ENCODE data around the gene ZBTB7C. TPM values are rescaled to one million over a fixed set of nuclear protein-coding genes. Genes with fewer than 3 reads are reported as not detected.

ZBTB7C gene
- total RNA-seq, 2 experiments from 2014 or later: not detected

DNA sequence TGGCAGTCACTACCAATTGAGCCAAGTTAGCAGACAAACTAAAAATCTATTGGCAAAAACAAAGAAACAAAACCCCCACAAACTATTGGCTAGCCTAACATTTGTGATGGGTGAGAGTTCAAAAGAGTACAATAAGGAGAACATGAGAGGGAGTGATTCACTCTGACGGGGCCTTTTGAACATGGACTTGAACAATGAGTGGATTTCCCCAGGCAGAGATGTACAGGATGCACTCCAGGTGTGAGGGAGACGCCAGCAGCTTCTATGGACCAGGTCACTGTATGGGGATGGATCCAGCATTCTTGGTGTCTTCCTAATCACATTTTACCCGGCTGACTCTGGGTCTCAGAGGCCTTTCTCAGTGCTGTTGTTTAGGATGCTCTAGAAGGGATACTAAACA, 311.2 kb downstream of the ZBTB7C start:
- no TSS peak for BruUV-seq (replicated peaks)
- no peak for DNase-seq (ENCODE audit: low spot score)
- Histone ChIP-seq H3K27ac (ENCODE audit: low read depth, low read length, poor library complexity, severe bottlenecking) (no peak overlapping the region), H3K4me1 (ENCODE audit: insufficient read depth, low read length, poor library complexity, severe bottlenecking) (no peaks in the 10 kb centered on the region), H3K9me3 (ENCODE audit: low read length) (no peaks in the 10 kb centered on the region), H3K9me2 (ENCODE audit: insufficient read depth, low read length) (no peaks in the 10 kb centered on the region), H3K4me3 (ENCODE audit: low read depth, low read length, poor library complexity, severe bottlenecking) (no peak overlapping the region), H3K36me3 (ENCODE audit: insufficient read depth, low read length) (no peaks in the 10 kb centered on the region), H2AFZ (ENCODE audit: low read length) (no peak overlapping the region), H4K20me1 (ENCODE audit: insufficient read depth, low read length) (no peaks in the 10 kb centered on the region), H3K79me2 (ENCODE audit: insufficient read depth, low read depth, low read length) (no peaks in the 10 kb centered on the region), H3K4me2 (ENCODE audit: low read length) (no peak overlapping the region)
- POLR2A ChIA-PET: no interaction called here
- TF ChIP-seq, protein P1, sequence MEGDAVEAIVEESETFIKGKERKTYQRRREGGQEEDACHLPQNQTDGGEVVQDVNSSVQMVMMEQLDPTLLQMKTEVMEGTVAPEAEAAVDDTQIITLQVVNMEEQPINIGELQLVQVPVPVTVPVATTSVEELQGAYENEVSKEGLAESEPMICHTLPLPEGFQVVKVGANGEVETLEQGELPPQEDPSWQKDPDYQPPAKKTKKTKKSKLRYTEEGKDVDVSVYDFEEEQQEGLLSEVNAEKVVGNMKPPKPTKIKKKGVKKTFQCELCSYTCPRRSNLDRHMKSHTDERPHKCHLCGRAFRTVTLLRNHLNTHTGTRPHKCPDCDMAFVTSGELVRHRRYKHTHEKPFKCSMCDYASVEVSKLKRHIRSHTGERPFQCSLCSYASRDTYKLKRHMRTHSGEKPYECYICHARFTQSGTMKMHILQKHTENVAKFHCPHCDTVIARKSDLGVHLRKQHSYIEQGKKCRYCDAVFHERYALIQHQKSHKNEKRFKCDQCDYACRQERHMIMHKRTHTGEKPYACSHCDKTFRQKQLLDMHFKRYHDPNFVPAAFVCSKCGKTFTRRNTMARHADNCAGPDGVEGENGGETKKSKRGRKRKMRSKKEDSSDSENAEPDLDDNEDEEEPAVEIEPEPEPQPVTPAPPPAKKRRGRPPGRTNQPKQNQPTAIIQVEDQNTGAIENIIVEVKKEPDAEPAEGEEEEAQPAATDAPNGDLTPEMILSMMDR (conservative IDR thresholded peaks at IDR 0.05; ENCODE audit: low read length): no peak
- no peak for TF ChIP-seq EZH2phosphoT487 (IDR thresholded peaks at IDR 0.05; ENCODE audit: borderline replicate concordance, low read depth, low read length)
- CTCF ChIA-PET (ENCODE audit: unreplicated experiment): no interaction called here
- intact Hi-C loops (cut with micrococcal nuclease; ENCODE audit: unreplicated experiment): no loop called here

DNA sequence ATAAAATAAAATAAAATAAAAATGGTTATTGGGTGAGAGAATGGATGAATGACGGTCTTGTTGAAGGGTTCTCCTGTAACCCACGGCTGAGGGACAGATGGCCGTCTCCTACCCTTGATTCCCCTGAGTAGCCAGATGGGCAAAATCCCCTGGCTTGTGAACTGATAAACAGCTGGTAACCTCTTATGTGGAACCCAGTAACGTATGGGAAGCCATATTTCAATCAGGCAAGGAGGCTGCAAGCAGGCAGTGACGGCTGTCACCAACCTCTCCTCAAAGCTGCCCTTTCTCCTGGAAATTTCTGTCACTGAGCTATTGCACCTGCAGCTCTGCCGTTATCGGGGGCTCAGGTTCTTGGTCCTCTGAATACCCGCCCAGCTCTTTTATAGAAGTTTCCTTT, 313.5 kb downstream of the ZBTB7C start:
- intact Hi-C loops (cut with micrococcal nuclease; ENCODE audit: unreplicated experiment): no loop called here
- Histone ChIP-seq H3K79me2 (ENCODE audit: insufficient read depth, low read depth, low read length) (no peaks in the 10 kb centered on the region), H3K9me2 (ENCODE audit: insufficient read depth, low read length) (no peaks in the 10 kb centered on the region), H3K4me2 (ENCODE audit: low read length) (no peak overlapping the region), H2AFZ (ENCODE audit: low read length) (no peak overlapping the region), H3K9me3 (ENCODE audit: low read length) (no peaks in the 10 kb centered on the region), H3K36me3 (ENCODE audit: insufficient read depth, low read length) (no peaks in the 10 kb centered on the region), H3K4me1 (ENCODE audit: insufficient read depth, low read length, poor library complexity, severe bottlenecking) (no peaks in the 10 kb centered on the region), H3K4me3 (ENCODE audit: low read depth, low read length, poor library complexity, severe bottlenecking) (no peak overlapping the region), H4K20me1 (ENCODE audit: insufficient read depth, low read length) (no peaks in the 10 kb centered on the region), H3K27ac (ENCODE audit: low read depth, low read length, poor library complexity, severe bottlenecking) (no peak overlapping the region)
- DNase-seq (ENCODE audit: low spot score): no peak
- TF ChIP-seq EZH2phosphoT487 (IDR thresholded peaks at IDR 0.05; ENCODE audit: borderline replicate concordance, low read depth, low read length): no peak
- TF ChIP-seq, protein P1 (conservative IDR thresholded peaks at IDR 0.05; ENCODE audit: low read length): no peak
- BruUV-seq (replicated peaks): no TSS peak
- ChIA-PET POLR2A (no interaction called here), CTCF (ENCODE audit: unreplicated experiment) (no interaction called here)

DNA sequence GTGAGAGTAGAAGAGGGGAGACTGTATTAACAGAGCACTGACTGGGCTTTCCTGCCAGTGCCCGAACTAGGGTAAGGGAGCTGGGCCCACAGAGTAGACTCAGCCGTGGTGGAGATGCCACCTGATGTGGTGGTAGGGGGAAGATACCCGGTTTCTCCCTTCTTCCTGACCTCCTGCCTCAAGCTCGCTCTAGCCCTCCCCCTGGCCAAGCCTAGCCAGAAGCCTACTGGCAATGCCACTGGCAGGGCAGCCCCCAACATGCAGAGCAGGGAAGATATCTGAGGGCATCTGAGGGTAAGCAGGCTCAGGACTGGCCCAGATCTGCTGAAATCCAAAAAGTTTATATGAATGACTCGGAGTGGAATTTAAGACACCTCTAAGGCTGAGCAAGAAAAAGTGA, 316.1 kb downstream of the ZBTB7C start:
- Histone ChIP-seq H3K36me3 (ENCODE audit: insufficient read depth, low read length) (no peaks in the 10 kb centered on the region), H3K4me2 (ENCODE audit: low read length) (no peak overlapping the region), H4K20me1 (ENCODE audit: insufficient read depth, low read length) (no peaks in the 10 kb centered on the region), H3K9me2 (ENCODE audit: insufficient read depth, low read length) (no peaks in the 10 kb centered on the region), H3K27ac (ENCODE audit: low read depth, low read length, poor library complexity, severe bottlenecking) (no peak overlapping the region), H2AFZ (ENCODE audit: low read length) (no peak overlapping the region), H3K9me3 (ENCODE audit: low read length) (no peaks in the 10 kb centered on the region), H3K4me3 (ENCODE audit: low read depth, low read length, poor library complexity, severe bottlenecking) (no peak overlapping the region), H3K79me2 (ENCODE audit: insufficient read depth, low read depth, low read length) (no peaks in the 10 kb centered on the region), H3K4me1 (ENCODE audit: insufficient read depth, low read length, poor library complexity, severe bottlenecking) (no peaks in the 10 kb centered on the region)
- TF ChIP-seq, protein P1 (conservative IDR thresholded peaks at IDR 0.05; ENCODE audit: low read length): no peak
- no peak for TF ChIP-seq EZH2phosphoT487 (IDR thresholded peaks at IDR 0.05; ENCODE audit: borderline replicate concordance, low read depth, low read length)
- POLR2A ChIA-PET: no interaction called here
- no peak for DNase-seq (ENCODE audit: low spot score)
- CTCF ChIA-PET (ENCODE audit: unreplicated experiment): no interaction called here
- intact Hi-C loops (cut with micrococcal nuclease; ENCODE audit: unreplicated experiment): no loop called here
- no TSS peak for BruUV-seq (replicated peaks)

All from OCI-LY7 (cell line).